Left lung (tissue), 10 donors: ENCODE data around the gene FNBP1L. TPM values are rescaled to one million over a fixed set of nuclear protein-coding genes. Genes with fewer than 3 reads are reported as not detected.

ENCODE experiments used
- ATAC-seq: fragments of 200-7000 bp; cut with Tn5 transposase; one replicate; pipeline ENCODE4 v1.9.1; 2020; ENCODE audit warnings: moderate library complexity
- DNase-seq, 4 donors: peaks; one replicate each; pipeline ENCODE4 v3.0.0-alpha.2; 2013 to 2020
- H3K27ac ChIP-seq, 2 donors: fragments of 200-600 bp; sonication (generic) in 1 of 2; one replicate each; pipeline versions ENCODE4 v1.5.0 to v1.8.0; 2020 to 2021
- H3K27me3 ChIP-seq, 2 donors: fragments of 200-600 bp; sonication (generic) in 1 of 2; one replicate each; pipeline versions ENCODE4 v1.5.0 to v1.8.0; 2020 to 2021
- H3K36me3 ChIP-seq, 2 donors: fragments of 200-600 bp; sonication (generic) in 1 of 2; one replicate each; pipeline versions ENCODE4 v1.5.0 to v1.8.0; 2020 to 2021
- H3K4me1 ChIP-seq, 2 donors: fragments of 200-600 bp; one replicate each; pipeline ENCODE4 v1.8.0; 2021
- H3K4me3 ChIP-seq, 2 donors: fragments of 200-600 bp; sonication (generic) in 1 of 2; one replicate each; pipeline versions ENCODE4 v1.5.0 to v1.8.0; 2020 to 2021; ENCODE audit warnings: mild to moderate bottlenecking in 1 of 2
- H3K9me3 ChIP-seq, 2 donors: fragments of 200-600 bp; sonication (generic) in 1 of 2; one replicate each; pipeline versions ENCODE4 v1.5.0 to v1.8.0; 2020 to 2021
- intact Hi-C, 2 donors: fragments of 100-400 bp; cut with DNase I; formaldehyde crosslinking; loops; one replicate each; pipeline versions ENCODE4 v1.11.2 to v1.14.2; 2022
- polyA plus RNA-seq, 6 donors: library from polyadenylated mRNA; unstranded; fragments of 120-200 nt; gene quantifications; one replicate each; pipeline ENCODE4 v1.2.1, GENCODE V29; 2013; ENCODE audit not compliant: insufficient read length in 6 of 6
- total RNA-seq, 2 donors: library from RNA; stranded (reverse); fragmentation: NEBNext Ultra II Directional; extraction: Animal tissue kit (Norgen Biotek cat#: 25700); gene quantifications; one replicate each; pipeline ENCODE4 v1.2.1, GENCODE V29; 2021
- TF ChIP-seq, protein P1 (sequence below), 2 donors: fragments of 200-600 bp; sonication (generic) in 1 of 2; IDR thresholded peaks; one replicate each; pipeline versions ENCODE4 v1.5.0 to v1.8.0; 2021; ENCODE audit warnings: antibody characterized with exemption in 2 of 2
- donor health status: DM: no; HTN: yes; CAD: no.
- donor health status: DM: no; HTN: no; CAD: no.

FNBP1L gene
- total and polyA plus RNA-seq, 8 donors, result 26.9 to 126 (median 112) TPM

DNA sequence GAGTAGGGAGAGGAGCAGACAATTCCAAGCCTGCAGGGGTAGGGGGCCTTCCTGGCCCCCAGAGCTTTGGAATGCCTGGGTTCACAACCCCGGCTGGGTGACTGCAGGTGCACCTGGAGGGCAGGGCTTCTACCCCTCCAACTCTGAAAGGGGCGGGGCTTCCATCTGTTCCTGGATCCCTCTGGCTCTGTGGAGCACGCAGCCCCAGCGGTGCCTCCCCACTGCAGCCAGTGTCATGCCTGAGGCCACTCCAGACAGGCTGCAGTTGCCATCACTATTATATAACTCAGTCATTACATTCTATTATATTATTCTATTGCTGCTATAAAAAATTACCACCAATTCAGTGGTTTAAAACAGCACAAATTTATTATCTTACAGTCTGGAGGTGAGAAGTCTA, 12.5 kb upstream of the FNBP1L start:
- H3K27me3 ChIP-seq, result no peaks in the 10 kb centered on the region
- intact Hi-C loops, result loop anchor here in 1 of 2 donors (10.0 kb wide), 1 partner anchor 409 kb away; no protein-coding TSS in a partner anchor

DNA sequence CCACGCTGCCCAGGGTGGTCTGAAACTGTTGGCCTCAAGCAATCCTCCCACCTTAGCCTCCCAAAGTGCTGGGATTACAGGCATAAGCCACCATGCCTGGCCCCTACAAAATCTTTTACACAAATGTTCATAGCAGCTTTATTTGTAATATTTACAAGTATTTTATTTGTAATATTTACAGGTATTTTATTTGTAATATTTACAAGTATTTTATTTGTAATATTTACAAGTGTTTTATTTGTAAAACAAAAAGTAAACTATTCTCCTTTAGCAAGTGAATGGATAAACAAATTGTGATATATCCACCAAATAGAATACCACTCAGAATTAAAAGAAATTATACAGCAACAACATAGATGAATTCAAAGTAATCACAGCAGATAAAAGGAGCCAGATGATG, 11.4 kb upstream of the FNBP1L start:
- DNase-seq, result no peak
- ATAC-seq, result no peak
- H3K27me3 ChIP-seq, result no peaks in the 10 kb centered on the region
- H3K4me1 ChIP-seq, result no peaks in the 10 kb centered on the region
- H3K36me3 ChIP-seq, result no peaks in the 10 kb centered on the region
- intact Hi-C loops, result loop anchor here in 1 of 2 donors (10.0 kb wide), 1 partner anchor 408 kb away; no protein-coding TSS in a partner anchor
- H3K4me3 ChIP-seq, result no peak overlapping the region
- no peaks in the 10 kb centered on the region for H3K9me3 ChIP-seq
- H3K27ac ChIP-seq, result no peak overlapping the region
- TF ChIP-seq, protein P1, sequence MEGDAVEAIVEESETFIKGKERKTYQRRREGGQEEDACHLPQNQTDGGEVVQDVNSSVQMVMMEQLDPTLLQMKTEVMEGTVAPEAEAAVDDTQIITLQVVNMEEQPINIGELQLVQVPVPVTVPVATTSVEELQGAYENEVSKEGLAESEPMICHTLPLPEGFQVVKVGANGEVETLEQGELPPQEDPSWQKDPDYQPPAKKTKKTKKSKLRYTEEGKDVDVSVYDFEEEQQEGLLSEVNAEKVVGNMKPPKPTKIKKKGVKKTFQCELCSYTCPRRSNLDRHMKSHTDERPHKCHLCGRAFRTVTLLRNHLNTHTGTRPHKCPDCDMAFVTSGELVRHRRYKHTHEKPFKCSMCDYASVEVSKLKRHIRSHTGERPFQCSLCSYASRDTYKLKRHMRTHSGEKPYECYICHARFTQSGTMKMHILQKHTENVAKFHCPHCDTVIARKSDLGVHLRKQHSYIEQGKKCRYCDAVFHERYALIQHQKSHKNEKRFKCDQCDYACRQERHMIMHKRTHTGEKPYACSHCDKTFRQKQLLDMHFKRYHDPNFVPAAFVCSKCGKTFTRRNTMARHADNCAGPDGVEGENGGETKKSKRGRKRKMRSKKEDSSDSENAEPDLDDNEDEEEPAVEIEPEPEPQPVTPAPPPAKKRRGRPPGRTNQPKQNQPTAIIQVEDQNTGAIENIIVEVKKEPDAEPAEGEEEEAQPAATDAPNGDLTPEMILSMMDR (IDR thresholded peaks at IDR 0.05), result no peak

More for the DNA sequence above, 12.5 kb upstream of the FNBP1L start:
- DNase-seq (no peak), ATAC-seq (no peak)
- TF ChIP-seq, protein P1 (IDR thresholded peaks at IDR 0.05), result no peak
- Histone ChIP-seq H3K36me3 (no peaks in the 10 kb centered on the region), H3K9me3 (no peaks in the 10 kb centered on the region), H3K4me1 (no peaks in the 10 kb centered on the region), H3K27ac (no peak overlapping the region), H3K4me3 (no peak overlapping the region)

DNA sequence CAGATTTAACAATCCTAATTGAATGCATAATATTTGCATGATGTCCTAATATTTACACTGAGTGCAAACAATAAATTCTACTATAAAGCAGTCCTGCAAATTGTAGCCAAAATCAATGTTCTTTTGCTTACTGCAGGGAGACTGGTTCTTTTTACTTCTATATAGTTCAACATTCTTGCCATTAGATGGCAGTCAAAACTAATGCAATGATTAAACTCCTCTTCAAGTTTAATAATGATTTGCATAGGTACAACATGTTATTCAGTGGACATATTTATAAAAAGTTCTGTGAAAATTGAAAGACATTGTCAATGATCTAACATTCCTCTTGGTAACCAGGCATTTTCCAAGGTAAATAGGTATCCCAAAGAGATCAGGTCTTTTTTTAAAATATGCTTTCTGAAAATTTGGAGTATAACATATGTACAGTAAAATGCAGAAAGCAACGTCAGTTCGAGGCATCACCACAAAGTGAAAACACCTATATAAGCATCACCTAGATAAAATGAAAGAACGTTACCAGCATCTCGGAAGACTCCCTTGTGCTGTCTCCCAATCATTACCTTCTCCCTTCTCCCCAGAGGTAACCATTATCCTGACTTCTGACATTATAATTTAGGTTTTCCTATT, 9.8 kb upstream of the FNBP1L start:
- Histone ChIP-seq H3K36me3 (no peaks in the 10 kb centered on the region), H3K27me3 (no peaks in the 10 kb centered on the region), H3K4me3 (no peak overlapping the region), H3K9me3 (no peaks in the 10 kb centered on the region), H3K4me1 (no peaks in the 10 kb centered on the region), H3K27ac (no peak overlapping the region)
- intact Hi-C loops, result loop anchor here in 1 of 2 donors (10.0 kb wide), 1 partner anchor 407 kb away; no protein-coding TSS in a partner anchor
- TF ChIP-seq, protein P1 (IDR thresholded peaks at IDR 0.05), result peak; percentile 45 to 66
- peak; percentile 54 for ATAC-seq
- peak in 2 of 4 donors; percentile 33 to 55 for DNase-seq

DNA sequence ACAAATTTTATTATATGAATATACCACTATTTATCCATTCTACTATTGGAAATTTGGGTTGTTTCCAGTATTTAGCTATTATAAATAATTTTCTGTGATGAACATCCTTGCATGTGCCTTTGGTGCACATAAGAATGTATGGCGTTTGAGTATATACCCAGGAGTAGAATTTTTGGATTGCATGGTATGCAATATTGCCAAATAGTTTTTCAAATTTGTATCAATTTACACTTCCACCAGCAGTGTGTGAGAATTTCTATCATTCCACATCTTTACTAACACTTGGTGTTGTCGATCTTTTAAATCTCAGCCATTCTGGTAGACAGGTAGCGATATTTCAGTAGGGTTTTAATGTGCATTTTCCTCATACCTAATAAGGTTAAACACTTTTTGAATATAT, 9.2 kb upstream of the FNBP1L start:
- Histone ChIP-seq H3K27ac (no peak overlapping the region), H3K4me1 (no peaks in the 10 kb centered on the region), H3K9me3 (no peaks in the 10 kb centered on the region), H3K4me3 (no peak overlapping the region), H3K36me3 (no peaks in the 10 kb centered on the region), H3K27me3 (no peaks in the 10 kb centered on the region)
- no peak for ATAC-seq
- TF ChIP-seq, protein P1 (IDR thresholded peaks at IDR 0.05), result no peak
- no peak for DNase-seq
- intact Hi-C loops, result loop anchor here in 1 of 2 donors (10.0 kb wide), 1 partner anchor 406 kb away; no protein-coding TSS in a partner anchor

DNA sequence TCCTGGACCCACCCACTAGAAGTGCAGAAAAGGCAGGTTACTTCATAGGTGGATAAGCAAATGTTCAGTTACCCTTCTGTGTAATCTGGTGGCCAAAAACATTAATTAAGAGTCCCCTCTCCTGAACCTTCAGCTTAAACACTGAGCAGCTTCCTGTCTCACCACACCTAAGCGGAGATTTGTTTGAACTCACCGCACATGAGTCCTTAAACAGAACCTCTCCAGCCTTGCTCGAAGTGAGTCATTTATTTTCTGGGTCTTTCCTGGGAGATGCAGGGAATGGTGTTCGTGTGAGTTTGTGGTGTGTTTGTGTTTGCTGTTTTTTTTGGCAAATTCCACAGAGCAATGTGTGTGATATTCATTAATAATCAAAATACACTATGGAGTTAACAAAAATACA, 7.6 kb upstream of the FNBP1L start:
- ATAC-seq, result peak; percentile 85
- intact Hi-C loops, result no loop called here

More for the DNA sequence above, 7.6 kb upstream of the FNBP1L start:
- no peak overlapping the region for H3K4me3 ChIP-seq
- TF ChIP-seq, protein P1 (IDR thresholded peaks at IDR 0.05), result no peak
- no peaks in the 10 kb centered on the region for H3K27me3 ChIP-seq
- H3K9me3 ChIP-seq, result no peaks in the 10 kb centered on the region
- no peaks in the 10 kb centered on the region for H3K36me3 ChIP-seq
- no peak overlapping the region for H3K27ac ChIP-seq
- no peak for DNase-seq
- H3K4me1 ChIP-seq, result no peaks in the 10 kb centered on the region
